Measurements from ENCODE around the gene SLC6A19.

DNA sequence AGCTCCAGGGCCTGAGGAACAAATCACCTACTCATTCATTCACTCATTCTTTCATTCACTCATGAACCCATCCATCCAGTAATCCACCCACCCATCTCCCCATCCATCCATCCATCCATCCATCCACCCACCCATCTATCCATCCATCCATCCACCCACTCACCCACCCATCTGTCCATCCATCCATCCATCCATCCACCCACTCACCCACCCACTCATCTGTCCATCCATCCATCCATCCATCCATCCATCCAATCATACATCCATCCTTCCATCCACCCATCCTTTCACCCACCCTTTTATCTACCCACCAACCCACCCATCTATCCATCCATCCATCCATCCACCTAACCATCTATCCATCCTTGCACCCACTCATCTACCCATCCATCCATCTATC, 35.5 kb upstream of the SLC6A19 start:
- no peak for TF ChIP-seq POLR2A (IDR thresholded peaks at IDR 0.05)
- TF ChIP-seq, protein P1, sequence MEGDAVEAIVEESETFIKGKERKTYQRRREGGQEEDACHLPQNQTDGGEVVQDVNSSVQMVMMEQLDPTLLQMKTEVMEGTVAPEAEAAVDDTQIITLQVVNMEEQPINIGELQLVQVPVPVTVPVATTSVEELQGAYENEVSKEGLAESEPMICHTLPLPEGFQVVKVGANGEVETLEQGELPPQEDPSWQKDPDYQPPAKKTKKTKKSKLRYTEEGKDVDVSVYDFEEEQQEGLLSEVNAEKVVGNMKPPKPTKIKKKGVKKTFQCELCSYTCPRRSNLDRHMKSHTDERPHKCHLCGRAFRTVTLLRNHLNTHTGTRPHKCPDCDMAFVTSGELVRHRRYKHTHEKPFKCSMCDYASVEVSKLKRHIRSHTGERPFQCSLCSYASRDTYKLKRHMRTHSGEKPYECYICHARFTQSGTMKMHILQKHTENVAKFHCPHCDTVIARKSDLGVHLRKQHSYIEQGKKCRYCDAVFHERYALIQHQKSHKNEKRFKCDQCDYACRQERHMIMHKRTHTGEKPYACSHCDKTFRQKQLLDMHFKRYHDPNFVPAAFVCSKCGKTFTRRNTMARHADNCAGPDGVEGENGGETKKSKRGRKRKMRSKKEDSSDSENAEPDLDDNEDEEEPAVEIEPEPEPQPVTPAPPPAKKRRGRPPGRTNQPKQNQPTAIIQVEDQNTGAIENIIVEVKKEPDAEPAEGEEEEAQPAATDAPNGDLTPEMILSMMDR (IDR thresholded peaks at IDR 0.05), result no peak
- no peak for TF ChIP-seq POLR2AphosphoS5 (IDR thresholded peaks at IDR 0.05)

All from prostate gland (tissue), 2 donors.